Vagina (tissue), 2 donors: ENCODE data around the gene ANGPT4. TPM values are rescaled to one million over a fixed set of nuclear protein-coding genes. Genes with fewer than 3 reads are reported as not detected.

Experiments used
- DNase-seq, 2 donors: peaks; one replicate each; pipeline ENCODE4 v3.0.0-alpha.2; 2017; ENCODE audit errors: extremely low spot score in 2 of 2
- H3K27ac ChIP-seq: fragments of 200-600 bp; sonication (generic); one replicate; pipeline ENCODE4 v1.5.1; 2019
- H3K27me3 ChIP-seq: fragments of 200-600 bp; sonication (generic); one replicate; pipeline ENCODE4 v1.5.1; 2019
- H3K36me3 ChIP-seq, 2 donors: fragments of 200-600 bp; sonication (generic); one replicate each; pipeline ENCODE4 v1.5.1; 2017 to 2019
- H3K4me1 ChIP-seq: fragments of 200-600 bp; sonication (generic); one replicate; pipeline ENCODE4 v1.5.1; 2019
- H3K4me3 ChIP-seq, 2 donors: fragments of 200-600 bp; sonication (generic); 1 replicate in 1 of 2; 2 replicates in 1 of 2; pipeline ENCODE4 v1.5.1; 2016 to 2019
- H3K9me3 ChIP-seq: fragments of 200-600 bp; sonication (generic); one replicate; pipeline ENCODE4 v1.5.1; 2019
- POLR2A ChIP-seq, 2 donors: fragments of 450-650 bp; IDR thresholded peaks; one replicate each; pipeline ENCODE4 v1.6.1; 2017; ENCODE audit warnings: antibody characterized with exemption in 2 of 2, mild to moderate bottlenecking in 2 of 2, moderate library complexity in 2 of 2
- POLR2AphosphoS5 ChIP-seq, 2 donors: sonication (generic); formaldehyde crosslinking; IDR thresholded peaks; one replicate each; pipeline ENCODE4 v1.9.0; 2017; ENCODE audit warnings: antibody characterized with exemption in 2 of 2, mild to moderate bottlenecking in 2 of 2, low read depth in 1 of 2; ENCODE audit not compliant: insufficient read depth in 1 of 2
- intact Hi-C: fragments of 100-400 bp; cut with DNase I; formaldehyde crosslinking; loops from one replicate; pipeline ENCODE4 v1.15.1; 2023
- total RNA-seq: library from RNA; depleted of rRNA; stranded (reverse); fragments of >200 nt; gene quantifications from one replicate; pipeline ENCODE4 v1.2.3, GENCODE V29; 2016
- TF ChIP-seq, protein P1 (sequence below), 3 experiments: fragments of 450-650 bp in 2 of 3; fragments of 200-600 bp in 1 of 3; sonication (generic) in 1 of 3; IDR thresholded peaks; one replicate each; pipeline ENCODE4 v1.5.1; 2017 to 2019; ENCODE audit warnings: antibody characterized with exemption in 3 of 3, mild to moderate bottlenecking in 2 of 3, moderate library complexity in 2 of 3

The ANGPT4 gene
- total RNA-seq, 1 donor from 2014 or later: 0.98 TPM

DNA sequence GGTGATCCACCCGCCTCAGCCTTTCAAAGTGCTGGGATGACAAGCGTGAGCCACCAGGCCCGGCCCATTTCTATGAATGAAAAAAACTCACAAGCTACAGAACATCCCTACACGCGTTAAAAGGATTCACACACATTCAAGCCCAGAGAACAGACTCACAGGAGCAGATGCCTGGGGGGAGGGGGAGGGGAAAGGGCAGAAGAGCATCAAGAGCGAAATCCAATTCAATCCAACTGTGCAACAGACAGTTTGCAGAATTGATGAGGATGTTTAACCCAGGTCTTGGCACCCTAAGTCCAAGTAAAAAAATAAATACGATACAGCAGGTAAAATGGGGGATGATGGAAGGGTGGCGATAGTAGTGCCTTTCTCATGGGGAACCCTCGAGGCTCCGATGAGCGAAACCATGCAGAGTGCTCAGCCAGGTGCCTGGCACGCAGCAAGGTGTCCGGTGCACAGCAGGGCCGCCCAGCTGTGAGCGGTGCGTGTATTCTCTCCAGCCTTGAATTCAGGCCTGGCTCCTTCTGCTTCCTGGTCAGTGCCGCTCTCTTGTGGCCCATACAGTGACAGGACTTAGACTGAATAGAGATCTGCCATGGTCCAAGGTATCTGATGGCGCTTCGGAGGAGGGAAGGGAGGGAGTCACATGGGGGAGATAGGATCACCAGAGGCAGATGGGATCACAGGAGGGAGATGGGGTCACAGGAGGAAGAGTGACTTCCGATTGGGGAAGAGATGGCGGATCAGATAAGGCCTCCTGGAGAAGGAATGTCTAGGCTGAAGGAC, 35.4 kb upstream of the ANGPT4 start:
- H3K27ac ChIP-seq: no peak overlapping the region
- H3K4me3 ChIP-seq: no peak overlapping the region
- intact Hi-C loops: no loop called here
- H3K4me1 ChIP-seq: no peaks in the 10 kb centered on the region
- TF ChIP-seq POLR2AphosphoS5 (IDR thresholded peaks at IDR 0.05; ENCODE audit: insufficient read depth in 1 of 2, low read depth in 1 of 2) (no peak), POLR2A (IDR thresholded peaks at IDR 0.05) (no peak)
- TF ChIP-seq, protein P1, sequence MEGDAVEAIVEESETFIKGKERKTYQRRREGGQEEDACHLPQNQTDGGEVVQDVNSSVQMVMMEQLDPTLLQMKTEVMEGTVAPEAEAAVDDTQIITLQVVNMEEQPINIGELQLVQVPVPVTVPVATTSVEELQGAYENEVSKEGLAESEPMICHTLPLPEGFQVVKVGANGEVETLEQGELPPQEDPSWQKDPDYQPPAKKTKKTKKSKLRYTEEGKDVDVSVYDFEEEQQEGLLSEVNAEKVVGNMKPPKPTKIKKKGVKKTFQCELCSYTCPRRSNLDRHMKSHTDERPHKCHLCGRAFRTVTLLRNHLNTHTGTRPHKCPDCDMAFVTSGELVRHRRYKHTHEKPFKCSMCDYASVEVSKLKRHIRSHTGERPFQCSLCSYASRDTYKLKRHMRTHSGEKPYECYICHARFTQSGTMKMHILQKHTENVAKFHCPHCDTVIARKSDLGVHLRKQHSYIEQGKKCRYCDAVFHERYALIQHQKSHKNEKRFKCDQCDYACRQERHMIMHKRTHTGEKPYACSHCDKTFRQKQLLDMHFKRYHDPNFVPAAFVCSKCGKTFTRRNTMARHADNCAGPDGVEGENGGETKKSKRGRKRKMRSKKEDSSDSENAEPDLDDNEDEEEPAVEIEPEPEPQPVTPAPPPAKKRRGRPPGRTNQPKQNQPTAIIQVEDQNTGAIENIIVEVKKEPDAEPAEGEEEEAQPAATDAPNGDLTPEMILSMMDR (IDR thresholded peaks at IDR 0.05): no peak
- no peaks in the 10 kb centered on the region for H3K27me3 ChIP-seq
- no peaks in the 10 kb centered on the region for H3K36me3 ChIP-seq
- H3K9me3 ChIP-seq: no peaks in the 10 kb centered on the region
- DNase-seq: no peak

DNA sequence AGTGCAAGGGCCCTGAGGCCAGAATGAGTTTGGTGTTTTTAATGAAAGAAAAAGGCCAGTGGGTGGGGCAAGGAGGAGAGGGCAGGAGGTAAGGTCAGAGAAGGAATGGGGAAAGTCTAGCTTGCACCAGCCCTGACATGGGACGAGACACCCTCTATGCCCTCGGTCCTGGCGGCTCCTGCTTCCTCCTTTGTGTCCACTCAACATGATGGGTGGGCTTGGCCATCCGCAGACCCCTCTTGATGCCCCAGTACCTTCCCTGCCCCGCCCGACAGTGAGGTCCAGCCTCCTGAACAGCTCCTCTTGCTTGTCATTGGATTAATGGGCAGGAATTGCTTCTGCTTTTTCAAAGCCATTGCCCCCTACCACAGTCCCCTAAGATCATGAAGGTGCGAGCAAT, 33.6 kb upstream of the ANGPT4 start:
- TF ChIP-seq, protein P1 (IDR thresholded peaks at IDR 0.05): no peak
- no peak for TF ChIP-seq POLR2AphosphoS5 (IDR thresholded peaks at IDR 0.05; ENCODE audit: insufficient read depth in 1 of 2, low read depth in 1 of 2)
- no peak for TF ChIP-seq POLR2A (IDR thresholded peaks at IDR 0.05)
- H3K27ac ChIP-seq: no peak overlapping the region
- intact Hi-C loops: no loop called here

DNA sequence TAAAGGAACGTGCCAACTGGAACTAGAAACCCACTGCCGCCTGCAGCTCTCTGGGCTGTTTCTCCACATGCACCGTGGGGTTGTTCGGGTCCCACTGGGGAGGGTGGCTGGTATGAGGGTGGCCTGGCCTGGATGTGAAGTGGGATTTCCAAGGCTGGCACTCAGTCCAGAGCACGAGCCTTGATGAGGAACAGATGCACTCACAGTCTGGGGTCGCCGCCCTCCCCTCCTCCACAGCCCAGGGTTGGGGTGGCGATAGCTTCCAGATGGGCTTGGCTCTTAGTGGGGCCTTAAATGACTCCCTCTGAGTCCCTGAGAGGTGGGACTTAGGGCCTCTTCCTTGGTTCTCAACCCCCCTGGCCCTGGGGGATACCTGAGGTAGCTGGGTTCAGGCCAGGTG, 30.7 kb upstream of the ANGPT4 start:
- H3K27ac ChIP-seq: no peak overlapping the region
- intact Hi-C loops: no loop called here
- TF ChIP-seq POLR2AphosphoS5 (IDR thresholded peaks at IDR 0.05; ENCODE audit: insufficient read depth in 1 of 2, low read depth in 1 of 2): no peak
- TF ChIP-seq POLR2A (IDR thresholded peaks at IDR 0.05): no peak
- TF ChIP-seq, protein P1 (IDR thresholded peaks at IDR 0.05): no peak
- no peak overlapping the region for H3K4me3 ChIP-seq
- no peak for DNase-seq
- H3K36me3 ChIP-seq: no peaks in the 10 kb centered on the region
- H3K4me1 ChIP-seq: no peaks in the 10 kb centered on the region
- H3K27me3 ChIP-seq: no peaks in the 10 kb centered on the region
- H3K9me3 ChIP-seq: no peaks in the 10 kb centered on the region

More for the DNA sequence above, 33.6 kb upstream of the ANGPT4 start:
- Histone ChIP-seq H3K9me3 (no peaks in the 10 kb centered on the region), H3K4me3 (no peak overlapping the region), H3K4me1 (no peaks in the 10 kb centered on the region), H3K27me3 (no peaks in the 10 kb centered on the region), H3K36me3 (no peaks in the 10 kb centered on the region)
- DNase-seq: no peak

DNA sequence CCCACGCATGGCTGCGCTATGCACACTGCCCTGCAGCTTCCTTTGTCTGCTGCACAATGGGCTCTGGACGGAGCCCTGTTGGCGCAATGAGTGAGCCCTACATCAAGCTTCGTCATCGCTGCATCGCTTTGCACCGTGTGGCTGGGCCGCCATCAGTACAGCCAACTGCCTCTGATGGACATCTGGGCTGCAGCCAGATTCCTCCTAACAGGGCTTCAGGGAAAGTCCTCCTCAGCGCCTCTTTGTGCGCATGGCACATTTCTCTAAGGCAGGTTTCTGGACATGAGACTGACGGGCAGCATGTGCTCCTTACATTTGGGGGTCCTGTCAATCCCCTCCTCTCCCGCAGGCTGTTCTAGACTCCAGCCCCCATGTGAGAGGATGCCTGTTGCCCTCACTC, 29.7 kb upstream of the ANGPT4 start:
- no peaks in the 10 kb centered on the region for H3K9me3 ChIP-seq
- intact Hi-C loops: no loop called here
- no peak for DNase-seq
- no peak overlapping the region for H3K27ac ChIP-seq
- TF ChIP-seq, protein P1 (IDR thresholded peaks at IDR 0.05): no peak
- TF ChIP-seq POLR2AphosphoS5 (IDR thresholded peaks at IDR 0.05; ENCODE audit: insufficient read depth in 1 of 2, low read depth in 1 of 2): no peak
- no peak for TF ChIP-seq POLR2A (IDR thresholded peaks at IDR 0.05)
- H3K4me1 ChIP-seq: no peaks in the 10 kb centered on the region
- H3K27me3 ChIP-seq: no peaks in the 10 kb centered on the region
- H3K4me3 ChIP-seq: no peak overlapping the region
- H3K36me3 ChIP-seq: no peaks in the 10 kb centered on the region

DNA sequence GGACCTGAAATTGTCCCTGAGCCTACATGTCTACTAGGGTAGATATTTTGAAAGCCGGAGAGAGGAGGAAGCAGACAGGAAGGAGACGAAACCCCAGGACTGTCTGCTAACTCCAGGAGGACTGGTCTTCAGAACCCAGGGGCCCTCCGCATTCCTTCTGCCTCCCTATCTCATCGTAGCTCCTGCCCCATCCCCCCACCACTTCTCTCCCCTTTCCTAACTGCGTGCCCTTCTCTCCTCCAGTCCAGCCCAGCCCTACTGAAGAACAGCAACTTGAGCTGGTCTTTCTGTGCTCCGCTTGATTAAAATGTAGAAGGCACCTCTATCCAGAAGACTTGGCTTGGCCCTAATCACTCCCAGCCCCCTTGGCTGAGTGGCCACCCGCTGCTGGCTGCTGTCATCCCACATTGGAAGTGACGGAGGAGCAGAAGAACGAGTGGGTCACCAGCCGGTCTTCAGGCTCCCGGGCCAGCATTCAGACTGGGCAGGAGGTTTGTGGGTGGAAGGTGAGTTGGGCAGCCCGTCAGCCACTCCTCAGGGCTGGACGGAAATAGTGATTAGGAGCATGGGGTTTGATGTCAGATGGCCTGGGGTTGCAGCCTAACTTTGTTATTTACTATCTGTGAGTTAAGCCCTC, 28.8 kb upstream of the ANGPT4 start:
- no peak for DNase-seq
- Histone ChIP-seq H3K27me3 (no peaks in the 10 kb centered on the region), H3K27ac (no peak overlapping the region), H3K9me3 (no peaks in the 10 kb centered on the region), H3K36me3 (no peaks in the 10 kb centered on the region), H3K4me3 (no peak overlapping the region), H3K4me1 (no peaks in the 10 kb centered on the region)
- intact Hi-C loops: no loop called here
- TF ChIP-seq, protein P1 (IDR thresholded peaks at IDR 0.05): no peak
- no peak for TF ChIP-seq POLR2A (IDR thresholded peaks at IDR 0.05)
